HG03097 (cell line): ENCODE measurements around the gene NUCB1.
"Not testable (repeated sequence)": the region's sequence is repeated elsewhere in the genome, so short reads cannot be mapped to it uniquely, and the experiment has no call there.

Source experiments
- ATAC-seq: cut with Tn5 transposase; IDR thresholded peaks from one replicate; pipeline ENCODE4 v1.9.1; 2021; ENCODE audit not compliant: unreplicated experiment, low FRiP score

The NUCB1 gene

DNA sequence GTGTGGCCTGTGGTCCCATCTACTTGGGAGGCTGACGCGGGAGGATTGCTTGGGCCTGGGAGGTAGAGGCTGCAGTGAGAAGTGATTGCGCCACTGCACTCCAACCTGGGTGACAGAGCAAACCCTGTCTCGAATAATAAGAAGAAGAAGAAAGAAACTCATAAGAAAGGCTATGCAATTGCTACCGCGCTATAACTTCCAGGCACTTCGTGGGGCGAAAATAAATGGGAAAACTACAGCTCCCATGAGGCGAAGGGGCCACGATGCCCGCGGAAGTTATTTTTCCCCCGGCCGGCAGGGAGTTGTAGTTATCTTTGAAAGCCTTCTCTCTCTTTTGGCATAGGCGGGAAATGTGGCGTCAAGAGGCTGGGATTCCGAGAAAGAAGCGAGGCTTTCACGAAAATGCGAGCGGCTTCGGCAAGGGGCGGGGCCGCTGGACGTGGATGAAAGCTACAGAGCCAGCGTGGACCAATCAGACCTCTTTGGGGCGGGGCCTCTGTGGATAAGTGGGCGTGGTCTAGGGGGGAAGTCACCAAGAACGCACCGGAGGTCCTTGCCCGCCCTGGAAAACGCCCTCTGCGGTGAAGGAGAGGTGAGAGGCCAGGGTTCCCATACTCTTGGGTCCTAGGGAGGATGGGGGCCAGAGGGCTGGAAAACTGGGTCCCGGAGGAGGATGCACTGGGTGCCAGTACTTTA lies at the start of gene NUCB1:
TSS of gene NUCB1 (plus strand) at position 532 of the 696 bp plus-strand sequence. CDS start 485 bp downstream, outside the sequence.
- peak; percentile 85 for ATAC-seq

DNA sequence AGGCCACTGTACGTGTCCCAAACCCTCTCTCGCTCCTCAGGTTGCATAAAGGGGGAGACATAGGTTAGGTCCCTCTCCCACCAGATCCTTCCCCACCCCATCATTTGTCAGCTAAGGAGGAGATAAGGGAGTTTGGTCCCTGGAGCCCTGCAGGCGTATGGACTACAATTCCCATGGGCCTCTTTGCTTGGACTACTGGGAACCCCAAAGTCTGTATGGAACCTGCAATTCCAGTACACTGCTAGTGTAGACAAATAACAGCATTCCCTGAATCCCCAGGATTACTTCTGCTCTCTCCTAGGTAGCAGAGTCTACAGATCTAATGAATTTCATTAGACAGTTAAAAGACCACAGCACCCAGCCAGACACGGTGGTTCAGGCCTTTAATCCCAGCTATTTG lies 47.8 kb upstream of the NUCB1 start:
- ATAC-seq, result no peak

DNA sequence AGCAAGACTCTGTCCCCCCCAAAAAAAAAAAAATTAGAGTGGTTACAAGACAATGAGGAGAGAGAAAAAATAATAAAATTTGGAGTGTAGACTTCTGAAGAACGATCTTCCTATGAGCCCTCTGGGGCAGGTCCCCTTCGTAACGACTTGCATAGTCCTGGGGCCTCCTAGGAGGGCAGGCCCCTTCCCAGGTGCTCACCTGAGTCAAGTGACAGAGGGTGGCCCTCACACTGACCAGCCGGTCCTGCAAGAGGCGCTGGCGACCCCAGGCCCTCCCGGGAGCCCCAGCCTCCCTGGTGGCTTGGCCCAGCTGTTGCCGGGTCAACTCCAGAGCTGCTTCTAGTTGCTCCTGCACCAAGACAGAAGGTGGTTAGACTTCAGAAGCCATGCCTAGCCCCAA lies 46.6 kb upstream of the NUCB1 start:
- ATAC-seq, result no peak

DNA sequence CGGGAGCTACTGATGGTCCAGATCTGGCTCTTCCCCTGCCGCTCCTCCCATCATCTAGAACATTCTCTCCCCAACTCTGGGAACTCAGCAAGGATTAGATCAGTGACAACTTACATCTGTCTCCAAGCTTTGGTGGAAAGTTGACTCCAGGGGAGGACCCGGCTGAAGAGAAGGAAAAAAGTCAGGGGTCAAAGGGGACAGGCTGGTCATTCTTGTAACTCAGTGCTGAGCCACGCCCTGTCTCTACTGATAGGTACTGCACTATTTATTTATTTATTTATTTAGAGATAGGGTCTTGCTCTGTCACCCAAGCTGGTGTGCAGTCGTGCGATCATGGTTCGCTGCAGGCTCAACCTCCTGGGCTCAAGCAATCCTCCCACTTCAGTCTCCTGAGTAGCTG lies 46.0 kb upstream of the NUCB1 start:
- no peak for ATAC-seq

DNA sequence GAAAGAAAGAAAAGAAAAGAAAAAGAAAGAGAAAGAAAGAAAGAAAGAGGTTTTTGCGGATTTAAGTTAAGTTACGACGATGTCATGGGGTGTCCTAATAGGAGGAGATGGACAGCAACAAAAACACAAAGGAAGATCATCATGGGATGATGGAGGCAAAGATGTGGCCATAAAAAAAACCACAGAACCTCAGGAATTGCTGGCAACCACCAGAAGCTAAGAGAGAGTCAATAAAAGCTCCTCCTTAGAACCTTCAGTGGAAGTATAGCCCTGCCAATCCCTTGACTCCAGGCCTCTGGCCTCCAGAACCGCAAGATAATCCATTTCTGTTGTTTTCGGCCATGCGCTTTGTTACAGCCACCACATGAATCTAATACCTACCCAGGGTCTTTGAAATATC lies 43.2 kb upstream of the NUCB1 start:
- no peak for ATAC-seq

DNA sequence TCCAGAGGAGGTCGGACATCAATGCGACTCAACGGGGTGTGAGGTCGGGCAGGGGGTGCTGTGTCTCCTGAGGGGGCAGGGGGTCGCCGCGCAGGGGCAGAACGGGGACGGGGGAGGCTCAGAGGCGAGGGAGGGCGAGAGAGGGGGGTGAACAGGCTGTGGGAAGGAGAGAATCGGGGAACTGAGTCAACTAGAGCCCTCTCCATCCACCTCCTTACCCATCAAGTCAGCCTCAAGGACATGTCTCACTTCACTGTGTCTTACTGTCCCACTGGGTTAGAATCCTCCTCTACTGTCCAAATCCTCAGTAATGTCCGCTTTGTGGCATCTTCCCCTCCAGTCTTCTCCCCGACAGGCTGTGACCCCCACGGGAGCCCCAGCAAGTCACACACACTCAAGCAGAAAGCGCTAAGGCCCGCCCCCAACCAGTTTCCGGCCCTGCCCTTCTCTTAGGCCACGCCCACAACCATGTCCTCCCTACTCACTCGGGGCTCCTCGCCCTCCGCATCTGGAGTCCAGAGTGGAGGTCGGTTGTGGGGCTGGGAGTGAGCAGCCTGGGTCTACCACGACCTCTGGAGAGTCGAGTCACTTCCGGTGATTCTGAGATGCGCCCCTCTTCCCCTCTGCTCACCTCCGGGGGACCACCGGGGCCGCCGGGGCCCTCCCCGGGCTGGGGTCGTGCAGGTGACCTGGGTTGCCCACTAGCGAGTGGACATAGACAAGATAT lies 41.0 kb upstream of the NUCB1 start:
- no peak for ATAC-seq

DNA sequence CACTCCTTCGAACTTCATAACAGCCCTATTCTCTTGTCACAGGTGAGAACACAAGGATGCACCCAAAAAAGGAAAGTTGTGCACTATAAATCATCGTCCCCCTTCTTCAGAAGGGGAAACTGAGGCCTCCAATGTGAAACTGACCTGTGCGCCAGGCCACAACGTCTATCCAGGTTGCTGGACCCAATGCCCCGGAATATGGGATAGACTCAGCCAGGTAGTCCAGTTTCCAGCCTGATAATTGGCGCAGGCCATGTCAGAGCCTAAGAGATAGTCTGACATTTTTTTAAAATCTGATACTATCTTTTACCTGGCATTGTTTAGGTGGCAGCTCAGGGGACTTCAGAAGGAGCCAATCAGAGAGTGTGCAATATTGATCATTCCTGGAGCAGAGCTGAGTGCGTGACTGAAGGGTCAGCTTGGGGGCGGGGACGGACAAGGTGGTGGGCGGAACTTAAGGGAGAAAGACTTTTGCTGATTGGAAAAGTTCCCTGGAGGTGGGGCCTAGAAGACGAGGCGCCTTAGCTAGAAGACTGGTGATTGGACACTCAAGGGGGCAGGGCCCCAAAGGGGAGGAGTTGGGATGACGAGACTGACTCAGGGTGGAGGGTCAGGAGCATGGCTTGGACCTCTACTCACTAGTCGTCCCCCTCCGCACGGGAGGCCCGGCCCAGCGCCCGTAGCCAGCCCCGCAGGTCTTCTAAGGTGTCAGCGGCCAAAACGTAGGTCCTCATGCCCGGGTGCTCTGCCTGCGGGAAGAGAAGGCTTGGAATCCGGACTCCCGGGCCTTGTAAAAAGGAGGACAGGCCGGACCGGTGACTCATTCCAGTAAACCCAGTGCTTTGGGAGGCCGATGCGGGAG lies 40.2 kb upstream of the NUCB1 start:
- ATAC-seq, result no peak

DNA sequence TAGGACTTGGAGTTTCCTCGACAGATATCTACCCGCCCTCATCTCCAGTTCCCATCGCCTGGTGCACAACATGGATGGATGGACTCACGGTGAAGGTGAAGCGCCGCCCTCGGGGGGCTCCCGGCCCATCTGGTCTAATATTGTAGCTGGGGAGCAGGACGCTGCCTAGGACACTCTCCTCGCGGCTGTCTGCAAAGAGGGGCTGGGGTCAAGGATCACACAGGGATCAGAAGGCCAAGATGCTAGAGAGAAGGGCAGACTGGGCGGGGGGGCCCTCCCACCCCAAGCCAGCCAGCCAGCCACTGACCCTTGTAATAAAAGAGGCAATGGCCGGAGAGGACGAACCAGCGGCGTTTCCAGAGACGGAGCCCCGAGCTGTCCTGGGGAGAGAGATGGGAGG lies 38.8 kb upstream of the NUCB1 start:
- ATAC-seq, result no peak

DNA sequence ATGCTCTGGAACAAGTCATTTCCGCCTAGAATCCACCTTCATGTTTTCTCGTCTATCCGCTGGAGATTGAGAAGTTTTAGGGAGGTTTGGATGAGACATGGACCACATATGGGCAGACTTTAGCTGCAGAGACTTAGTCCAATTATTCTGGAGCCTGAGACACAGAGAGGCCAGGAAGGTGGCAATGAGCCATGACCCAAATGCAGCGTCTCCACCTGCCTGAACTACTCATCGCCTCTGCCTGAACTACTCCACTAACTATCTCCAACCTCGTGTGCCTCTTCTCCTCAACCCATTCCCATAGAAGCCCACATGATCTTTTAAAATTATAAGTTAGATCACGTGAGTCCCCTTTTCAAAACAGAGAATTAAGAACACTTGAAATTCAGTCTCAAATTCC lies 37.3 kb upstream of the NUCB1 start:
- ATAC-seq, result no peak

DNA sequence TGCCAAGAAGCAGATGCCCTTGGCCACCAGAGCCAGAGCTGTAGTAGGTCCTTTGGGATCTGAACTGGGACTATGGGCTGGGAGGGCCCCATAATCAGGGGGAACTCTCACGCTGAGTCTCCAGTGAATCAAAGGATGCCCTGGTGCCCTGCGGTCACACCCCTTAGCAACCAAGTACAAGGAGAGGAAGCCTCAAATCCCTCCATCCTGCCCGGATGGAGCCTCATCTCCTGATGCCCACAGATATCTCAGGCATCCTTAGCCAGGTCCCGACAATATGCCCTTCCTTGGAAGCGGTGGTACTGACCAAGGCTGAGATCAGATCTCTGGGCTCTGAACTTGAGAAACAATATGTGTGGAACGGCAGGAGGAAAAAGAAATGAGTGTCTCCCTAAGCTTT lies 33.4 kb upstream of the NUCB1 start:
- ATAC-seq, result no peak

DNA sequence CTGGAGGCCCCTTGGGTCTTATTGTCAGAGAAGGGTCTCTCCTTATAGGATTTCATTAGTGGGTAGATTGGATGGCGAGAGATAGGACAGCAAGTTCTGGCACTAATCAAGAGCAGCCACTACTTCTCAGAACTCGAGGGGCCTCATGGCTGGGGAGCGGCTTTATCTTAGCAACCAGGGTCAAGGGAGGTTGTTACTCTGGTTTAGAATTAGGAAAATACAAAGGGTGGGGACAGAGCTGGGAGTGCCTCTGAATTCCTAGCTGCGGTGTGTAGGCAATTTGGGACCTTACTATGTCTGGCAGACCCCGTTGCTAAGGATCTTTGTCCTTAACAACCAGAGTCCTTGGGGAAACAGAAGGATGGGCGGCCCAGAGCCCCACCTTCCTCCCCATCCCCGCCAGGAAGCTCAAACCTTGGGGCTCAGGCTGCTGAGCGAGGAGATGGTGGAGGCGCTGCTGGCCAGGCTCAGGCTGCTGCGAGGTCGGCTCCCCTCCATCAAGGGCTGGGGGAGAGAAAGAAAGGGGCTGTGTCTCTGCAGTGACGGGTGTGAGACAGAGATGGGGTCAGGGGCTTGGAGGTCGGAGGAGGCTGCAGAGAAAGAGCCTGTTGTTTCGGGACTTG lies 32.9 kb upstream of the NUCB1 start:
- no peak for ATAC-seq

DNA sequence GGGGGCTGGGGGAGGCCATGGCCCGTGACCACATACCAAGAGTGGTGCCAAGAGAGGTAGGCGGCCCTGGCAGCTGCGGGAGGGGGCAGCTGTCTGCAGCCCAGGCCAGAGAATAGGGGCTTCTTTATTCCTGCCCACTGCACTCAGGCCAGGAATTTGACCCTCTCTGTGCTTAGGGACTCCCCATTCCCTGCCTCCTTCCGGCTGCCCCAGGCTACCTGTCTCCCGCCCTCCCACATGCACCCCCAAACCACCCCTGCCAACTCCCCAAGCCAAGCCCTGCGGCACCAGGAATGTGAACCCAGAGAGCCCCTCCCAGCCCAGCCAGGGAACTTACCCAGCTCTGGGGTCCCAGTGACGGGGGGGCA lies 32.4 kb upstream of the NUCB1 start:
- no peak for ATAC-seq

DNA sequence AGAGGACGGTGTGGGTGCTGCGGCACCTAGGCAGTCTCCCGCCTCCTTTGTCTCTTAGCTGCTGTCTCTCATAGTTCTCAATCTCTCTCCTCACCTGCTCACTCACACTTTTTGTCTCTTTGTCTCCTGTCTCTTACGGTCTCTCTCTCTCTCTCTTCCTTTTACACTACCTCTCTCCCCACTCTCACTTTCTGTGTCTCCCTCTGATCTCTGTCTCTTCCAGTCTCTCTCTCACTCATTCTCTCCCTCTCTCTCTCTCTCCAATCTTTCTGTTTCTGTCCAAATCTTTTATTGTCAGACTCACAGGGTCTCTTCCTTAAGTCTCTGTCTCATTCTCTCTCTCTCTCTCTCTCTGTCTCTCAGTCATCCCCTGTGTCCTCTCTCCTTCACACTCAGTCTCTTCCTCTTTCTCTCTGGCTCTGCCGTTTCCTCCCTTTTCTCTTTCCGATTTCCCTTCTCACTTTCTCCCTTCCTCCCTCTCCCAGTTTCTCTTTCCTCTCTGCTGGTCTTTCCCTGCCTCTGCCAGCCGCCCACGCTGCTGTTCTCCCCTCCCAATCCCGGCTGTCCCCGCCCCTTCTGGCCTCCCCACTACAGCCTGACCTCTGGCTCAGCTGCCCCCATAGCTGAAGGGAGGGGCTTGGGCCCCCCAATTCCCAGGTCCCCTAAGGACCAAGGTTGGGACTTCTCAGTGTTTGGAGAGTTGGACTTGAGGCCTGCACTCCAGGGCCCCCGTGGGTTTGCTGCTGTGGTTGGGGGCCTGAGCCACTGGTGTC lies 31.8 kb upstream of the NUCB1 start, which contains the start of gene PLEKHA4:
TSS of gene PLEKHA4 (minus strand) at position 504 of the 773 bp plus-strand sequence. CDS start 997 bp downstream, outside the sequence.
- ATAC-seq, result no peak

DNA sequence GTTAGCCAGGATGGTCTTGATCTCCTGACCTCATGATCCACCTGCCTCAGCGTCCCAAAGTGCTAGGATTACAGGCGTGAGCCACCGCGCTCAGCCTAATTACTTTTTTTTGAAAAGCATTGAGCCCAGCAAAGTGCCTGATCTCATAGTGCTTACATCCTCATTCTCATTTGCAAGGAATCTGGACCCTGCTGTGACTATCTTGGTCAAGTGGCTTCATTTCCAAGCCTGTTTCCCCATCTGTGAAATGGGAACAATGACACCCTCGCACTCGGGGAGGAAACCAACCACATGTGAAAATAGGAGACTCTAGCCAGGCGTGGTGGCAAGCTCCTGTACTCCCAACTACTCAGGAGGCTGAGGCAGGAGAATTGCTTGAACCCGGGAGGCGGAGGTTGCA lies 30.1 kb upstream of the NUCB1 start:
- ATAC-seq, result no peak

DNA sequence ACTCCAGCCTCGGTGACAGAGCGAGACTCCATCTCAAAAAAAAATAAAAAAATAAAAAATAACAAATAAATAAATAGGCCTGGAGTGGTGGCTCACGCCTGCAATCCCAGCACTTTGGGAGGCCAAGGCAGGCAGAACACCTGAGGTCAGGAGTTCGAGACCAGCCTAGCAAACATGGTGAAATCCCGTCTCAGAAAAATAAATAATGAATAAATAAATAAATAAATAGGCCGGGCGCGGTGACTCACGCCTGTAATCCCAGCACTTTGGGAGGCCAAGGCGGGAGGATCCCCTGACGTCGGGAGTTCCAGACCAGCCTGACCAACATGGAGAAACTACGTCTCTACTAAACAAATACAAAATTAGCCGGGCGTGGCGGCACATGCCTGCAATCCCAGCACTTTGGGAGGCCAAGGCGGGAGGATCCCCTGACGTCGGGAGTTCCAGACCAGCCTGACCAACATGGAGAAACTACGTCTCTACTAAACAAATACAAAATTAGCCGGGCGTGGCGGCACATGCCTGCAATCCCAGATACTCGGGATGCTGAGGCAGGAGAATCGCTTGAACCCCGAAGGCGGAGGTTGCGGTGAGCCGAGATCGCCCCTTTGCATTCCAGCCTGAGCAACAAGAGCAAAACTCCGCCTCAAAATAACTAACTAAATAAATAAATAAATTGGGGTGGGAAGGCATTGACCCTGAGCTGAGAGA lies 28.5 kb upstream of the NUCB1 start:
- not testable (repeated sequence) for ATAC-seq

DNA sequence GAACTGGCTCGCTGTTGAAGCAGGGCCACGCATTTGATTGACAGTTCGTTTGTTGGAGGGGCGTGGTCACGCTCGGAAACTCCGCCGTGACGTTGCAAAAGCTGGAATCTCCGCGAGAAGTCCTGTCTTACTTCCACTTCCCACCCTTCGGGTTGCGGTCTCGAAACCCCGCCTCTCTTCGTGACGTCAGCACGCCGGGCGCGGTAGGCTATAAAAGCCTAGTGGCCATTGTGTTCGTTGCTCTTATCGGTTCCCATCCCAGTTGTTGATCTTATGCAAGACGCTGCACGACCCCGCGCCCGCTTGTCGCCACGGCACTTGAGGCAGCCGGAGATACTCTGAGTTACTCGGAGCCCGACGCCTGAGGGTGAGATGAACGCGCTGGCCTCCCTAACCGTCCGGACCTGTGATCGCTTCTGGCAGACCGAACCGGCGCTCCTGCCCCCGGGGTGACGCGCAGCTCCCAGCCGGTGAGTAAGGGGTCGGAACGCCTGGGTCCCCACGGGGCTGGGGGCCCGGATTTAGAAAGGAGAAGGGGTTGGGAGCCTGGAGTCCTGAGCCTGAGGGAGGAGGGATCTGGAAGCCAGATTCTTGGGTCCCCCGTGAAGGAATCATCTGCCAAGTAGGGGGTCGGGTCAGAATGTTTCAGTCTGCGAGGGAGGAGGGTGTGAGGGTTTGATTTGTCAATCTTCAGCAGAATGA lies 27.8 kb upstream of the NUCB1 start, which contains the start of gene PPP1R15A:
TSS of gene PPP1R15A (plus strand) at position 240 of the 702 bp plus-strand sequence. CDS start 813 bp downstream, outside the sequence.
- ATAC-seq, result peak; percentile 48

DNA sequence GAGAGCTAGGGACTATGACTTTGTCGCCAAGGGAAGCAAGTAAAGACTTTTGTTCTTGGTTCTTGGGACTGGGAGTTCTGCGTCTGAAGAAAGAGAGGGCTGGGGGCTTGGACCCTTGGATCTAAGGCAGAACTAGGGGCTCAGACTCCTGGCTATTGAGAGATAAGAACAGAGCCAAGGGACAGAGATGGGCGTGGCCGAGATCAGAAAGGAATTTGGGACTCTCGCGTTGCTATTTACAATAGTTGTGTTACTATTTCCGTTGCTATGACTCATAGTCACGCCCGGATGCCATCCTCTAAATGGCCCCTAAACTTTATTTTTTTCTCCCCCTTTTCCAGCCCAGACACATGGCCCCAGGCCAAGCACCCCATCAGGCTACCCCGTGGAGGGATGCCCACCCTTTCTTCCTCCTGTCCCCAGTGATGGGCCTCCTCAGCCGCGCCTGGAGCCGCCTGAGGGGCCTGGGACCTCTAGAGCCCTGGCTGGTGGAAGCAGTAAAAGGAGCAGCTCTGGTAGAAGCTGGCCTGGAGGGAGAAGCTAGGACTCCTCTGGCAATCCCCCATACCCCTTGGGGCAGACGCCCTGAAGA lies 27.1 kb upstream of the NUCB1 start:
- ATAC-seq, result no peak
